ENCODE measurements around the gene ATL2.
"Not testable (repeated sequence)": the region's sequence is repeated elsewhere in the genome, so short reads cannot be mapped to it uniquely, and the experiment has no call there.

ATL2 gene

GRCh38 chr2:38377050-38377828 lies at the start of gene ATL2:
TSS of gene ATL2 (minus strand) at chr2:38377273. CDS start at chr2:38377260, 13 bp downstream.
- peak; percentile 85 to 87 for DNase-seq (ENCODE audit: low read depth in 2 of 2)

- DNase-seq (ENCODE audit: low read depth in 2 of 2): no peak
These were observed 46.7 kb upstream of the ATL2 start for GRCh38 chr2:38423763-38424162.

DNA sequence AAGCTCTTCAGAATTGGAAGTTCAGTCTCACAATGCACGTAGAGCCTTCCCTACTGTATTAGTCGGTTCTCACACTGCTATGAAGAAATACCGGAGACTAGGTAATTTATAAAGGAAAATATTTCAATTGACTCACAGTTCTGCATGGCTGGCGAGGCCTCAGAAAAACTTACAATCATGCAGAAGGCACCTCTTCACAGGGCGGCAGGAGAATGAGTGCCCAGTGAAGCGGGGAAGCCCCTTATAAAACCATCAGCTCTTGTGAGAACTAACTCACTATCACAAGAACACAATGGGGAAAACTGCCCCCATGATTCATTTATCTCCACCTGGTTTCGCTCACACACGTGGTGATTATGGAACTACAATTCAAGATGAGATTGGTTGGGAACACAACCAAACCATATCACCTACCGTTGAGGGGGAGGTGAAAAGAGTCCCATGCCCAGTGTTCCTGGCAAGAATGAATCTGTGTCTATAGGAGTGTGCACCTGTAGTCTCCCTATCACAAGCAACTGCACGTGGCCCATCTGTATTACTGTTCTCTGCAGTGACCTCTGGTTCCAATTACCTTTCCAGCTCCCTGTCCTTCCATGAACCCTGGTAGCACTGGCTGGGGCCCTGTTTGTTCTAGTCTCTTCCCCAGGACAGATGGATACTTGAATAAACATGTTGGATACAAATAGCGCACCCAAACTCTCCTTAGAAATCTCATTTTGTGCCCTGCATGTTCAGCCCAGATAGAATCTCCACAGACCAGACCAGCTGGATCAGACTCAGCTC lies 44.4 kb upstream of the ATL2 start:
- DNase-seq (ENCODE audit: low read depth in 2 of 2): no peak

- no peak for DNase-seq (ENCODE audit: low read depth in 2 of 2)
These were observed 42.4 kb upstream of the ATL2 start for GRCh38 chr2:38419499-38419898.

- no peak for DNase-seq (ENCODE audit: low read depth in 2 of 2)
These were observed 41.7 kb upstream of the ATL2 start for GRCh38 chr2:38418735-38419134.

GRCh38 chr2:38417745-38418689 lies 40.9 kb upstream of the ATL2 start:
- DNase-seq (ENCODE audit: low read depth in 2 of 2): no peak

DNA sequence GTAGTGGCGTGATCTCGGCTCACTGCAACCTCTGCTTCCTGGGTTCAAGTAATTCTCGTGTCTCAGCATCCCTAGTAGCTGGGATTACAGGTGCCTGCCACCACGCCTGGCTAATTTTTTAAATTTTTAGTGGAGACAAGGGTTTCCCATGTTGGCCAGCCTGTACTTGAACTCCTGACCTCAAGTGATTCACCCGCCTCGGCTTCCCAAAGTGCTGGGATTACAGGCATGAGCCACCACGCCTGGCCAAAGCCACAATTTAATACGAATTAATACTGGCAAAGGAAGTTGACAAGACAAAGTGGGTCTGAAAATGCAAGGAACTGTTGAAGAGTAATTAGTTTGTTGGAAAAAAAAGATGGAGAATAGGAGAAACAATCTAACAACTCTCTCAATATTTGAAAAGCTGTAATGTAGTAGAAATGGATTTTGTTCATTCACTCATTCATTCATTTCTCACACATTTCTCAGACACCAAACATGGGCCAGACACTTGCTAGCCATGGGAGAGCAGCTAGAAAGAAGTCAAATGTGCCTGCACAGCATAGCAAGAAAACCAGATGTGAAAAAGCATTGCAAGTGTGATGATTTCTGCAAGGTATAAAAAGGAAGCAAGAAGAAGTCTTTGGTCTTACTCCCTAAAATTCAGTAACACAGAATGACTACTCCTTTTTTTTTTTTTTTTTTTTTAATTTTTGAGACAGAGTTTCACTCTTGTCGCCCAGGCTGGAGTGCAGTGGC lies 39.4 kb upstream of the ATL2 start:
- DNase-seq (ENCODE audit: low read depth in 2 of 2): no peak

DNA sequence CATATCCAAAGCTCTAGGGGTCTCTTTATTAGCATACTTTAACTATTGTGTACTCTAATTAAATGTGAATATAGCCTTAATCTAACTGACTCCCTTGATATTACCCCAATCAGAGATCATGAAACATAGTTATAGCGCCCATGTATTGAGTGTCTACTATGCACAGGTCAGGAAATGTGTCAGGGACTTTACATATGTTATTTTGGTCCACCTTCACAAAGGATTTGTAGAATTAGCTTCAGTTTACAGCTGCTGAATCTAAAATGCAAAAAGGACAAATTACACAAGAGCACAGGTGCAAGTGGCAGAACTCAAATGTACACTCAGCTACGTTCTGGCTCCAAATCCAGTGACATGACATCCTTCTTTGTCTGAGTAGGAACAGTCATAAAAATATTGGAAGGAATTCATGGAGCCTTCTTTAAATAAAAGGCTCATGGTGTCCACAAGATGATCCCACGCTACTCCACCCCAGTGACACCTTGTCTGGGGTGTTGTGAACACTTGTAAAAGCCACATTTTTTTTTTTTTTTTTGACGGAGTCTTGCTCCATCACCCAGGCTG lies 38.7 kb upstream of the ATL2 start:
- DNase-seq (ENCODE audit: low read depth in 2 of 2): no peak

- DNase-seq (ENCODE audit: low read depth in 2 of 2): no peak
These were observed 38.0 kb upstream of the ATL2 start for GRCh38 chr2:38415023-38415422.

DNA sequence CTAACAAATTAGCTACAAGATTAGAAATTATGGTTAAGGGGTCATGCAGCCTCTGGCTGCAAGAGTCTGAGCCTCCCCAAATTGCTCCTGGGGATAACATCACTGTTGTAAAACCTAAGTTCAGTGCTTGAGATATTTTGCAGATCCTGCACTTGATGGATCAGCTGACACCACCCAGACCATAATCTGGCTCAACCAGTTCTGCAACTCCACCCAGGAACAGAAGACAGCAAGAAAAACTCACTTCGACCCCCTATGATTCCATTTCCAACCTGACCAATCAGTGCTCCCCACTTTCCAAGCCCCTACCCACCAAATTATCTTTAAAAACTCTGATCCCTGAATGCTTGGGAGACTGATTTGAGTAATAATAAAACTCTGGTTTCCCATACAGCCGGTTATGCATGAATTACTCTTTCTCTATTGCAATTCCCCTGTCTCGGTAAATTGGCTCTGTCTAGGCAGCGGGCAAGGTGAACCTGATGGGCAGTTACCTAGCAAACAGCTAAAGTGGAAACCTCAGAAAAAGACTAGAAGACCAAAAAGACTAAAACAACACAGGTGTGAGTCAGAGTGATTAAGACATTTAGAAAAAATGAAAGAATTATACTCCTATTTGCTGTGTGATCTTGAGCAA lies 35.3 kb upstream of the ATL2 start:
- not testable (repeated sequence) for DNase-seq (ENCODE audit: low read depth in 2 of 2)

- DNase-seq (ENCODE audit: low read depth in 2 of 2): no peak
These were observed 32.4 kb upstream of the ATL2 start for GRCh38 chr2:38409156-38410102.

- DNase-seq (ENCODE audit: low read depth in 2 of 2): no peak
These were observed 30.1 kb upstream of the ATL2 start for GRCh38 chr2:38407111-38407682.

DNA sequence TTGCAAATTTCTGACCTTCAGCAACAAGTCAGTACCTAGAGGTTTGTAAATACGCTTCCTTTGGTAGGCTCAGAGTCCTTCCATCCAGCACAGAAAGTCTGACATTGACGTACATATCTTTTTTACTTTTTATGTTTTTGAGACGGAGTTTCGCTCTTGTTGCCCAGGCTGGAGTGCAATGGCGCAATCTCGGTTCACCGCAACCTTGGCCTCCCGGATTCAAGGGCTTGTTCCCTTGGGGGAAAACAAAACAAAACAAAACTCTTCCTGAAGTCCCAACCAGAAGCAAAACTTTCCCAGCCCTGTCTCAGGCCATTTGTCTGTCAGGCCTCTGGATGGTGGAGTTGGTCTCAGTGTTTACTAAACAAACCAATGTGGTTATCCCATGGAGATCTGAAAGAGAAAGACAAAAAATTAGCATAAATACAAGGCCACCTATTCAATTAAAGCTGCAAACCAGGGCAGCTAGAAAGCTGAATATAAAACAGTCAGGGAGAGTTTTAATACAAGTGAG lies 29.6 kb upstream of the ATL2 start:
- DNase-seq (ENCODE audit: low read depth in 2 of 2): no peak

GRCh38 chr2:38405917-38406596 lies 29.0 kb upstream of the ATL2 start:
- no peak for DNase-seq (ENCODE audit: low read depth in 2 of 2)

DNA sequence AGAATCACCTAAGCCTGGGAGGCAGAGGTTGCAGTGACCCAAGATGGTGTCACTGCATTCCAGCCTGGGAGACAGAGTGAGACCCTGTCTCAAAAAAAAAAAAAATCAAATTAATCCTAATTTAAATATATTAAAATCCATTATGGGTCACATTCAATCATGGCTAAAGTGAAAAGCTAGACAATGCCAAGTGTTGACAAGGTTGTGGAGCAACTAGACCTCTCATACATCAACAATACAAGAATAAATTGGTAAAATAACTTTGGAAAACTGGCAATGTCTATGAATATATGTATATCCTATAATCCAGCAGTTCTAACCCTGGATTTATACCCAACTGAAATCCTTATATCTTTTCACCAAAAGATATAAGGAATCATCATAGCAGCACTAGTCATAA lies 23.4 kb upstream of the ATL2 start:
- no peak for DNase-seq (ENCODE audit: low read depth in 2 of 2)

GRCh38 chr2:38398739-38399138 lies 21.7 kb upstream of the ATL2 start:
- no peak for DNase-seq (ENCODE audit: low read depth in 2 of 2)

GRCh38 chr2:38394903-38395341 lies 17.8 kb upstream of the ATL2 start:
- DNase-seq (ENCODE audit: low read depth in 2 of 2): no peak

DNA sequence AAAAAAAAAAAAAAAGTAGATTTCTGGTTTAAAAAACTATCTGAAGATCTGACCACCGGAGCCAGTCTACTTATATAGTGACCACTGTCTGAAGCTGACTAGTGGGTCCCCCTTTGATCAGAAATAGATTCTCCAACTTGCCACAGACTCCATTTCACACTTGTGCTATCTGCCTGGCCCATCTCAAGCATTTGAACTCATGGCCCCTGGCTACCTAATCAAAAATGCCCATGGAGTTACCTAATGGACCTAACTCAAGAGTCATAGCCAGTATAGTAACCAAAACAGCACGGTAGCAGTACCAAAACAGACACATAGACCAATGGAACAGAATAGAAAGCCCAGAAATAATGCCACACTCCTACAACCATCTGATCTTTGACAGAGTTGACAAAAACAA lies 17.0 kb upstream of the ATL2 start:
- no peak for DNase-seq (ENCODE audit: low read depth in 2 of 2)
